ENCODE measurements around the gene SNTN. TPM values are rescaled to one million over a fixed set of nuclear protein-coding genes. Genes with fewer than 3 reads are reported as not detected.

Gene SNTN
- total and polyA plus RNA-seq, 12 donors: not detected

DNA sequence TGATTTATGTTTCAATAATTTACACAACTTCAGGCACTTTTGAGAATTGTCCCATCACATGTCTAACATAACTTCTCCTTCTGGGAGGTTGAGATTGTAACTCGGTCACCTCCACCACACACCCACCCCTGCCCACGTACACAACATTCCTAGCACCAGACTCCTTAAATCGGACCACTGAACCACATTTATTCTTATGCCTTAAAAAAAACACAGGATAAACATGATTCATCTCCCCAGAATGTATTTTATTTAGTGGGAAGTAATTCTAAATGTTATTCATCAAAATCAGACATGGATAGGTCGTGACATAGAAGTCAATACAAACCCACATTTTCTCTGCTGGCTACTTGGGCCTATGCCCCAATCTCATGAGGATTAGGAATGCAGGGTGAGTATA is 3.0 kb downstream of the SNTN start:
- Histone ChIP-seq H3K36me3 (replicated peaks in 1 of 2) (no peaks in the 10 kb centered on the region), H3K27ac (no peak overlapping the region), H3K27me3 (no peaks in the 10 kb centered on the region), H3K9me3 (replicated peaks in 1 of 3) (no peaks in the 10 kb centered on the region), H3K4me3 (no peak overlapping the region), H3K4me1 (replicated peaks in 1 of 2) (no peaks in the 10 kb centered on the region)
- intact Hi-C loops (cut with DNase I): no loop called here
- DNase-seq: no peak
- TF ChIP-seq POLR2A (IDR thresholded peaks at IDR 0.05): no peak
- TF ChIP-seq, protein P1, sequence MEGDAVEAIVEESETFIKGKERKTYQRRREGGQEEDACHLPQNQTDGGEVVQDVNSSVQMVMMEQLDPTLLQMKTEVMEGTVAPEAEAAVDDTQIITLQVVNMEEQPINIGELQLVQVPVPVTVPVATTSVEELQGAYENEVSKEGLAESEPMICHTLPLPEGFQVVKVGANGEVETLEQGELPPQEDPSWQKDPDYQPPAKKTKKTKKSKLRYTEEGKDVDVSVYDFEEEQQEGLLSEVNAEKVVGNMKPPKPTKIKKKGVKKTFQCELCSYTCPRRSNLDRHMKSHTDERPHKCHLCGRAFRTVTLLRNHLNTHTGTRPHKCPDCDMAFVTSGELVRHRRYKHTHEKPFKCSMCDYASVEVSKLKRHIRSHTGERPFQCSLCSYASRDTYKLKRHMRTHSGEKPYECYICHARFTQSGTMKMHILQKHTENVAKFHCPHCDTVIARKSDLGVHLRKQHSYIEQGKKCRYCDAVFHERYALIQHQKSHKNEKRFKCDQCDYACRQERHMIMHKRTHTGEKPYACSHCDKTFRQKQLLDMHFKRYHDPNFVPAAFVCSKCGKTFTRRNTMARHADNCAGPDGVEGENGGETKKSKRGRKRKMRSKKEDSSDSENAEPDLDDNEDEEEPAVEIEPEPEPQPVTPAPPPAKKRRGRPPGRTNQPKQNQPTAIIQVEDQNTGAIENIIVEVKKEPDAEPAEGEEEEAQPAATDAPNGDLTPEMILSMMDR (IDR thresholded peaks at IDR 0.05): no peak
- 55 to 70% (median 58%) methylated on average over 4 of the region's 4 CpGs for WGBS, 4 donors

DNA sequence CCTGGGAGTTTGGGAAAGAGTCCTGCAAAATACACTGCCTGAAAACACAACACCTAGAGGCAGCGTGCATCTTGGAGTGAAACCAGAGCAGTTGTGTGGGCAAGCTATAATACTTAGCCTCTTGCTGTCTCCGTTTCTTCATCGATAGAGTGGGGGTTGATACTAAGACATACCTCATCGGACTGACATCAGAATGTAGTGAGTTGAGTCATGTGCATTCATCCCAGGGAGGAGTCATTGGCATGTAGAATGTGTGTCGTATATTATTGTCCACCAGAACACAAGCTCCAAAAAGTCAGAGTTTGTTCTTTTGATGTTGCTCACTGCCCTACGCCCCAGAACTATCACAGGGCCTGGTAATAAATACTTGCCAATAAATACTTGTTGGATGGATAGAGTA is 4.3 kb downstream of the SNTN start:
- Histone ChIP-seq H3K4me3 (no peak overlapping the region), H3K9me3 (replicated peaks in 1 of 3) (no peaks in the 10 kb centered on the region), H3K36me3 (replicated peaks in 1 of 2) (no peaks in the 10 kb centered on the region), H3K27me3 (no peaks in the 10 kb centered on the region), H3K27ac (no peak overlapping the region), H3K4me1 (replicated peaks in 1 of 2) (no peaks in the 10 kb centered on the region)
- intact Hi-C loops (cut with DNase I): no loop called here
- TF ChIP-seq, protein P1 (IDR thresholded peaks at IDR 0.05): no peak
- no peak for TF ChIP-seq POLR2A (IDR thresholded peaks at IDR 0.05)
- WGBS, 4 donors: 72 to 81% (median 74%) methylated on average over 6 of the region's 6 CpGs
- DNase-seq: no peak

DNA sequence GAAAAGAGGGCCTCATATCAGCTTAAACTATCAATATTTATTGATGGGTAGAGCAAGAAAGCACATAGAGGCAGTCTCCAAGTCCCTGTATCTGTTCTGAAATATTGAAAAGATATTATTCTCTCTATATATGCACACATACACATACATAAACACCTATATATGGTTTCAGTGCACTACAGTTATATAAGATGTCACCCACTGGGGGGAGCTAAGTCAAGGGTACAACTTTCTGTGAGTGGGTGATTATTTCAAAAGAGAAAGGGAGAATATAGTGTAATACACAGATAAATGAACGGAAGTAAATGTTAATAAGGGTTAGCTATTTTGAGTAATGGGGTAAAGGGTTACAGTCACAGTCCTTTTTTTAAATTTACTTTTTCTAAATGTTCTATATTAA is 8.8 kb downstream of the SNTN start:
- DNase-seq: no peak
- intact Hi-C loops (cut with DNase I): no loop called here
- TF ChIP-seq, protein P1 (IDR thresholded peaks at IDR 0.05): no peak
- H3K27me3 ChIP-seq: no peaks in the 10 kb centered on the region
- no peaks in the 10 kb centered on the region for H3K4me1 ChIP-seq (replicated peaks in 1 of 2)
- no peaks in the 10 kb centered on the region for H3K9me3 ChIP-seq (replicated peaks in 1 of 3)
- H3K4me3 ChIP-seq: no peak overlapping the region
- no peak overlapping the region for H3K27ac ChIP-seq
- WGBS, 4 donors: 67 to 77% (median 74%) methylated on average over 1 of the region's 1 CpG
- no peaks in the 10 kb centered on the region for H3K36me3 ChIP-seq (replicated peaks in 1 of 2)

DNA sequence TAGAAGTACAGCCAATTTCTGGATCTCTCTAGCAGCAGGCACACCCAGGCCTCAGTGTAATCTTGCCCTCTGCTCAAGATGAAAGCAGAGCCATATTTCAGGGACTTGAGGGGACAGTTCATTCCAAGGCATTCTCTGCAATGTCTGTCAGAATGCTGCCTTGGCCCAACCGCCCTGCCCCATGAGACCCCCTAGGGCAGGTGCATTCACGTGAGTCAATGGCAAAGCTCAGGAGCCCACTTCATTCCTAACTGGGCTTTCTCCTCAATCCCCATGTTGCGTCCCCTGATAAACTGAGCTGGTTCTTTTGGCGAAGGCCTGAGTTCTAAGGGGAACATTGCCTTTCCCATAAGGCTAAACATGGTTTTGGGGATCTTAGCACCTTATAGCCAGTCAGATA is 9.5 kb downstream of the SNTN start:
- Histone ChIP-seq H3K4me1 (replicated peaks in 1 of 2) (no peaks in the 10 kb centered on the region), H3K36me3 (replicated peaks in 1 of 2) (no peaks in the 10 kb centered on the region), H3K9me3 (replicated peaks in 1 of 3) (no peaks in the 10 kb centered on the region), H3K27ac (no peak overlapping the region), H3K27me3 (no peaks in the 10 kb centered on the region), H3K4me3 (no peak overlapping the region)
- no peak for TF ChIP-seq POLR2A (IDR thresholded peaks at IDR 0.05)
- TF ChIP-seq, protein P1 (IDR thresholded peaks at IDR 0.05): no peak
- 65 to 90% (median 82%) methylated on average over 2 to 4 of the region's 4 CpGs for WGBS, 4 donors
- no peak for DNase-seq
- intact Hi-C loops (cut with DNase I): no loop called here

Measured in adrenal gland (tissue), 12 donors.